Thyroid gland (tissue), 4 donors: ENCODE results near the gene CENPL. TPM values are rescaled to one million over a fixed set of nuclear protein-coding genes. Genes with fewer than 3 reads are reported as not detected.
"Not testable (repeated sequence)": the region's sequence is repeated elsewhere in the genome, so short reads cannot be mapped to it uniquely, and the experiment has no call there.

Source experiments
- DNase-seq, 2 donors: peaks; one replicate each; pipeline ENCODE4 v3.0.0-alpha.2; 2019
- H3K27ac ChIP-seq, 3 donors: fragments of 200-600 bp; sonication (generic); 1 replicate in 2 of 3; 2 replicates in 1 of 3; pipeline ENCODE4 v1.5.1; 2016 to 2019; ENCODE audit warnings: mild to moderate bottlenecking in 1 of 3, moderate library complexity in 1 of 3
- H3K27me3 ChIP-seq: fragments of 200-600 bp; sonication (generic); one replicate; pipeline ENCODE4 v1.5.1; 2019
- H3K36me3 ChIP-seq, 2 donors: fragments of 200-600 bp; sonication (generic); one replicate each; pipeline ENCODE4 v1.5.1; 2016 to 2019
- H3K4me1 ChIP-seq, 2 donors: fragments of 200-600 bp; sonication (generic); one replicate each; pipeline ENCODE4 v1.5.1; 2017 to 2019
- H3K4me3 ChIP-seq, 3 donors: fragments of 200-600 bp; sonication (generic); replicated peaks in 1 of 3; 1 replicate in 2 of 3; 2 replicates in 1 of 3; pipeline ENCODE4 v1.5.1; 2016; ENCODE audit warnings: mild to moderate bottlenecking in 1 of 3
- H3K9me3 ChIP-seq: fragments of 200-600 bp; sonication (generic); one replicate; pipeline ENCODE4 v1.5.1; 2017
- CTCF ChIP-seq, 6 experiments: fragments of 200-600 bp in 3 of 6; fragments of 450-650 bp in 3 of 6; sonication (generic) in 3 of 6; IDR thresholded peaks; one replicate each; pipeline ENCODE4 v1.5.1; 2016 to 2019; ENCODE audit warnings: antibody characterized with exemption in 6 of 6, mild to moderate bottlenecking in 2 of 6, inconsistent platforms in 1 of 6, moderate library complexity in 1 of 6
- POLR2A ChIP-seq, 2 donors: fragments of 450-650 bp; IDR thresholded peaks; one replicate each; pipeline ENCODE4 v1.6.1; 2017; ENCODE audit warnings: antibody characterized with exemption in 2 of 2, mild to moderate bottlenecking in 2 of 2, moderate library complexity in 1 of 2
- WGBS, 2 donors: methylation state at CpG; one replicate each; pipeline ENCODE4 v1.1.5; 2017; 5-methylcytosine and 5-hydroxymethylcytosine counted together
- intact Hi-C: fragments of 100-400 bp; cut with DNase I; formaldehyde crosslinking; loops from one replicate; pipeline ENCODE4 v1.15.1; 2023
- total RNA-seq, 4 donors: library from RNA; depleted of rRNA; stranded (reverse); fragments of >200 nt; gene quantifications; one replicate each; pipeline ENCODE4 v1.2.3, GENCODE V29; 2016

The CENPL gene
- total RNA-seq, 4 donors from 2014 or later, result 4.4 to 8.1 (median 5.3) TPM

- Histone ChIP-seq H3K27ac (no peak overlapping the region), H3K27me3 (no peaks in the 10 kb centered on the region), H3K36me3 (peaks cover 0 to 10% of the 10 kb centered on the region in 2 donors), H3K4me3 (no peak overlapping the region), H3K9me3 (no peaks in the 10 kb centered on the region), H3K4me1 (no peaks in the 10 kb centered on the region)
- WGBS, 2 donors, result 98 to 100% methylated on average over 2 of the region's 2 CpGs
- TF ChIP-seq POLR2A (IDR thresholded peaks at IDR 0.05) (no peak), CTCF (IDR thresholded peaks at IDR 0.05) (no peak)
- DNase-seq, result no peak
- intact Hi-C loops, result no loop called here
Measured at GRCh38 chr1:173802961-173803360, 21.7 kb downstream of the CENPL start.

- H3K36me3 ChIP-seq, DNase-seq, H3K27me3 ChIP-seq, H3K27ac ChIP-seq, intact Hi-C loops, H3K4me1 ChIP-seq, H3K9me3 ChIP-seq, H3K4me3 ChIP-seq: not testable (repeated sequence)
- WGBS, 2 donors, result 95 to 100% methylated on average over 1 of the region's 1 CpG
Measured at GRCh38 chr1:173799995-173800394, 24.7 kb downstream of the CENPL start.

- no peaks in the 10 kb centered on the region for H3K36me3 ChIP-seq
- TF ChIP-seq POLR2A (IDR thresholded peaks at IDR 0.05) (no peak), CTCF (IDR thresholded peaks at IDR 0.05) (no peak)
- no peak for DNase-seq
- no peaks in the 10 kb centered on the region for H3K4me1 ChIP-seq
- no peaks in the 10 kb centered on the region for H3K9me3 ChIP-seq
- intact Hi-C loops, result no loop called here
- H3K27ac ChIP-seq, result no peak overlapping the region
- no peak overlapping the region for H3K4me3 ChIP-seq
- no peaks in the 10 kb centered on the region for H3K27me3 ChIP-seq
Measured at GRCh38 chr1:173798078-173798477, 26.6 kb downstream of the CENPL start.

GRCh38 chr1:173789841-173790240 is 34.8 kb downstream of the CENPL start:
- whole genome bisulfite sequencing, 2 donors, result 96 to 98% methylated on average over 2 of the region's 2 CpGs
- Histone ChIP-seq H3K4me1 (no peaks in the 10 kb centered on the region), H3K27ac (no peak overlapping the region), H3K9me3 (no peaks in the 10 kb centered on the region), H3K36me3 (peaks cover 12 to 16% of the 10 kb centered on the region in 2 donors), H3K4me3 (no peak overlapping the region), H3K27me3 (no peaks in the 10 kb centered on the region)
- no peak for DNase-seq
- intact Hi-C loops, result no loop called here
- no peak for TF ChIP-seq CTCF (IDR thresholded peaks at IDR 0.05)
- no peak for TF ChIP-seq POLR2A (IDR thresholded peaks at IDR 0.05)

GRCh38 chr1:173784997-173785396 is 39.7 kb downstream of the CENPL start:
- intact Hi-C loops, result no loop called here
- Histone ChIP-seq H3K4me1 (no peaks in the 10 kb centered on the region), H3K36me3 (peaks cover 31 to 38% of the 10 kb centered on the region in 2 donors), H3K9me3 (no peaks in the 10 kb centered on the region), H3K27ac (no peak overlapping the region), H3K4me3 (no peak overlapping the region), H3K27me3 (no peaks in the 10 kb centered on the region)
- no peak for DNase-seq
- no peak for TF ChIP-seq CTCF (IDR thresholded peaks at IDR 0.05)
- no peak for TF ChIP-seq POLR2A (IDR thresholded peaks at IDR 0.05)
- WGBS, 2 donors, result 96 to 98% methylated on average over 7 of the region's 7 CpGs

- Histone ChIP-seq H3K36me3 (peaks cover 24 to 27% of the 10 kb centered on the region in 2 donors), H3K27ac (no peak overlapping the region), H3K4me3 (no peak overlapping the region), H3K9me3 (no peaks in the 10 kb centered on the region), H3K4me1 (no peaks in the 10 kb centered on the region), H3K27me3 (no peaks in the 10 kb centered on the region)
- TF ChIP-seq CTCF (IDR thresholded peaks at IDR 0.05) (no peak), POLR2A (IDR thresholded peaks at IDR 0.05) (no peak)
- intact Hi-C loops, result no loop called here
- 96 to 99% methylated on average over 4 of the region's 4 CpGs for WGBS, 2 donors
- no peak for DNase-seq
Measured at GRCh38 chr1:173779936-173780335, 44.7 kb downstream of the CENPL start.
